Panc1 (cell line): ENCODE data around the gene PVALB. TPM values are rescaled to one million over a fixed set of nuclear protein-coding genes. Genes with fewer than 3 reads are reported as not detected.

Source experiments
- ATAC-seq: fragments of 200-7000 bp; cut with Tn5 transposase; 2 replicates; pipeline ENCODE4 v1.9.1; 2020; ENCODE audit warnings: mild to moderate bottlenecking, moderate library complexity
- BruUV-seq: library from RNA; stranded (reverse); fragments of 400-500 nt; replicated peaks from 2 replicates; lab custom pipeline; 2021; lab: Mats Ljungman, UMichigan
- CTCF ChIA-PET: fragments of 300-600 bp; sonication (Branson Sonifier 250); formaldehyde crosslinking; loops from one replicate; lab custom pipeline; 2022; ENCODE audit warnings: antibody characterized with exemption; lab: Charles Lee
- POLR2A ChIA-PET: fragments of 300-600 bp; sonication (Branson Sonifier 250); formaldehyde crosslinking; loops from one replicate; lab custom pipeline; 2022; ENCODE audit warnings: antibody characterized with exemption; lab: Charles Lee
- DNase-seq: peaks from one replicate; pipeline ENCODE4 v3.0.0-alpha.2; 2010; ENCODE audit warnings: low read depth, low spot score
- H3K27ac ChIP-seq: 2 replicates; pipeline ENCODE4 v1.5.1; 2011; ENCODE audit warnings: mild to moderate bottlenecking, low read length, inconsistent platforms
- H3K27me3 ChIP-seq: fragments of 200-500 bp; sonication (Bioruptor generic); 2 replicates; pipeline ENCODE4 v1.6.0; 2014; ENCODE audit warnings: low read length, inconsistent platforms; ENCODE audit not compliant: control insufficient read depth, insufficient read depth
- H3K36me3 ChIP-seq: fragments of 200-500 bp; sonication (Bioruptor generic); 2 replicates; pipeline ENCODE4 v1.5.1; 2014; ENCODE audit warnings: inconsistent platforms, mild to moderate bottlenecking, low read length, moderate library complexity; ENCODE audit not compliant: control insufficient read depth, insufficient read depth
- H3K4me1 ChIP-seq: 2 replicates; pipeline ENCODE4 v1.5.1; 2011; ENCODE audit warnings: inconsistent platforms, mild to moderate bottlenecking, low read length, moderate library complexity; ENCODE audit not compliant: control insufficient read depth, insufficient read depth
- H3K4me3 ChIP-seq, 2 experiments: 2 replicates each; pipeline ENCODE4 v1.5.1; 2011 to 2012; ENCODE audit warnings: low read depth in 2 of 2, low read length in 2 of 2, mild to moderate bottlenecking in 2 of 2, inconsistent platforms in 1 of 2, moderate library complexity in 1 of 2
- H3K9me3 ChIP-seq: fragments of 200-500 bp; sonication (Bioruptor generic); 2 replicates; pipeline ENCODE4 v1.5.1; 2014; ENCODE audit warnings: low read depth, mild to moderate bottlenecking, inconsistent platforms, low read length, moderate library complexity; ENCODE audit not compliant: control insufficient read depth, insufficient read depth
- POLR2AphosphoS5 ChIP-seq: IDR thresholded peaks from 2 replicates; pipeline ENCODE4 v1.6.1; 2012; ENCODE audit warnings: mild to moderate bottlenecking, low read depth, low read length, moderate library complexity
- SIN3A ChIP-seq: IDR thresholded peaks from 2 replicates; pipeline ENCODE4 v1.6.1; 2012; ENCODE audit warnings: low read depth, mild to moderate bottlenecking, low read length, moderate library complexity, borderline replicate concordance; ENCODE audit not compliant: insufficient read depth
- TCF7L2 ChIP-seq: IDR thresholded peaks from 2 replicates; pipeline ENCODE4 v1.6.1; 2011; ENCODE audit warnings: mild to moderate bottlenecking, low read depth, low read length, inconsistent platforms
- in situ Hi-C: cut with HindIII; loops from 2 replicates; pipeline ENCODE4 v1.10.0; 2016; ENCODE audit warnings: low sequenced_read_pairs, low pct_unique_long_range_greater_than_20kb
- intact Hi-C: fragments of 100-400 bp; cut with micrococcal nuclease; formaldehyde crosslinking; loops from one replicate; pipeline ENCODE4 v1.10.0; 2022; ENCODE audit not compliant: unreplicated experiment
- total RNA-seq: library from RNA; stranded (reverse); gene quantifications from one replicate; pipeline ENCODE4 v1.2.1, GENCODE V29; 2021; ENCODE audit not compliant: unreplicated experiment
- TF ChIP-seq, protein P1 (sequence below), 2 experiments: IDR thresholded peaks; 2 replicates each; pipeline ENCODE4 v1.6.1; 2011 to 2012; ENCODE audit warnings: low read depth in 2 of 2, control low read depth in 1 of 2, low read length in 1 of 2, mild to moderate bottlenecking in 1 of 2, moderate library complexity in 1 of 2; ENCODE audit not compliant: insufficient read depth in 1 of 2
- TF ChIP-seq, protein P2 (sequence below): fragments of 450-650 bp; IDR thresholded peaks from 2 replicates; pipeline ENCODE4 v1.5.1; 2017; ENCODE audit warnings: mild to moderate bottlenecking

PVALB gene
- total RNA-seq, 1 experiment from 2014 or later, result not detected

- intact Hi-C loops, result no loop called here
- ATAC-seq (no peak), DNase-seq (no peak)
- H3K27ac ChIP-seq, result no peak overlapping the region
- POLR2A ChIA-PET, result no interaction called here
- CTCF ChIA-PET, result no interaction called here
- TF ChIP-seq, protein P1, sequence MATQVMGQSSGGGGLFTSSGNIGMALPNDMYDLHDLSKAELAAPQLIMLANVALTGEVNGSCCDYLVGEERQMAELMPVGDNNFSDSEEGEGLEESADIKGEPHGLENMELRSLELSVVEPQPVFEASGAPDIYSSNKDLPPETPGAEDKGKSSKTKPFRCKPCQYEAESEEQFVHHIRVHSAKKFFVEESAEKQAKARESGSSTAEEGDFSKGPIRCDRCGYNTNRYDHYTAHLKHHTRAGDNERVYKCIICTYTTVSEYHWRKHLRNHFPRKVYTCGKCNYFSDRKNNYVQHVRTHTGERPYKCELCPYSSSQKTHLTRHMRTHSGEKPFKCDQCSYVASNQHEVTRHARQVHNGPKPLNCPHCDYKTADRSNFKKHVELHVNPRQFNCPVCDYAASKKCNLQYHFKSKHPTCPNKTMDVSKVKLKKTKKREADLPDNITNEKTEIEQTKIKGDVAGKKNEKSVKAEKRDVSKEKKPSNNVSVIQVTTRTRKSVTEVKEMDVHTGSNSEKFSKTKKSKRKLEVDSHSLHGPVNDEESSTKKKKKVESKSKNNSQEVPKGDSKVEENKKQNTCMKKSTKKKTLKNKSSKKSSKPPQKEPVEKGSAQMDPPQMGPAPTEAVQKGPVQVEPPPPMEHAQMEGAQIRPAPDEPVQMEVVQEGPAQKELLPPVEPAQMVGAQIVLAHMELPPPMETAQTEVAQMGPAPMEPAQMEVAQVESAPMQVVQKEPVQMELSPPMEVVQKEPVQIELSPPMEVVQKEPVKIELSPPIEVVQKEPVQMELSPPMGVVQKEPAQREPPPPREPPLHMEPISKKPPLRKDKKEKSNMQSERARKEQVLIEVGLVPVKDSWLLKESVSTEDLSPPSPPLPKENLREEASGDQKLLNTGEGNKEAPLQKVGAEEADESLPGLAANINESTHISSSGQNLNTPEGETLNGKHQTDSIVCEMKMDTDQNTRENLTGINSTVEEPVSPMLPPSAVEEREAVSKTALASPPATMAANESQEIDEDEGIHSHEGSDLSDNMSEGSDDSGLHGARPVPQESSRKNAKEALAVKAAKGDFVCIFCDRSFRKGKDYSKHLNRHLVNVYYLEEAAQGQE (IDR thresholded peaks at IDR 0.05; ENCODE audit: insufficient read depth in 1 of 2, low read depth in 2 of 2, low read length in 1 of 2), result no peak
- TF ChIP-seq, protein P2, sequence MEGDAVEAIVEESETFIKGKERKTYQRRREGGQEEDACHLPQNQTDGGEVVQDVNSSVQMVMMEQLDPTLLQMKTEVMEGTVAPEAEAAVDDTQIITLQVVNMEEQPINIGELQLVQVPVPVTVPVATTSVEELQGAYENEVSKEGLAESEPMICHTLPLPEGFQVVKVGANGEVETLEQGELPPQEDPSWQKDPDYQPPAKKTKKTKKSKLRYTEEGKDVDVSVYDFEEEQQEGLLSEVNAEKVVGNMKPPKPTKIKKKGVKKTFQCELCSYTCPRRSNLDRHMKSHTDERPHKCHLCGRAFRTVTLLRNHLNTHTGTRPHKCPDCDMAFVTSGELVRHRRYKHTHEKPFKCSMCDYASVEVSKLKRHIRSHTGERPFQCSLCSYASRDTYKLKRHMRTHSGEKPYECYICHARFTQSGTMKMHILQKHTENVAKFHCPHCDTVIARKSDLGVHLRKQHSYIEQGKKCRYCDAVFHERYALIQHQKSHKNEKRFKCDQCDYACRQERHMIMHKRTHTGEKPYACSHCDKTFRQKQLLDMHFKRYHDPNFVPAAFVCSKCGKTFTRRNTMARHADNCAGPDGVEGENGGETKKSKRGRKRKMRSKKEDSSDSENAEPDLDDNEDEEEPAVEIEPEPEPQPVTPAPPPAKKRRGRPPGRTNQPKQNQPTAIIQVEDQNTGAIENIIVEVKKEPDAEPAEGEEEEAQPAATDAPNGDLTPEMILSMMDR, result no peak
- TF ChIP-seq POLR2AphosphoS5 (no peak), TCF7L2 (no peak), SIN3A (no peak)
- no peaks in the 10 kb centered on the region for H3K4me1 ChIP-seq
- no peaks in the 10 kb centered on the region for H3K27me3 ChIP-seq
- no peaks in the 10 kb centered on the region for H3K9me3 ChIP-seq
- BruUV-seq, result no TSS peak
- no peaks in the 10 kb centered on the region for H3K36me3 ChIP-seq
- in situ Hi-C loops, result no loop called here
- H3K4me3 ChIP-seq, result no peak overlapping the region
These were observed 49.6 kb downstream of the PVALB start for GRCh38 chr22:36767035-36767775.

GRCh38 chr22:36765943-36766450 is 50.8 kb downstream of the PVALB start:
- H3K9me3 ChIP-seq, result no peaks in the 10 kb centered on the region
- TF ChIP-seq, protein P1 (IDR thresholded peaks at IDR 0.05; ENCODE audit: insufficient read depth in 1 of 2, low read depth in 2 of 2, low read length in 1 of 2), result no peak
- TF ChIP-seq TCF7L2 (no peak), POLR2AphosphoS5 (no peak), SIN3A (no peak)
- TF ChIP-seq, protein P2, result no peak
- DNase-seq, result no peak
- CTCF ChIA-PET, result no interaction called here
- no peak overlapping the region for H3K27ac ChIP-seq
- intact Hi-C loops (no loop called here), in situ Hi-C loops (no loop called here)
- no TSS peak for BruUV-seq
- no peak for ATAC-seq
- H3K27me3 ChIP-seq, result no peaks in the 10 kb centered on the region
- POLR2A ChIA-PET, result interaction anchor here (0.6 kb wide), 1 partner anchor 737 kb away, joined by 17 read pairs; the partner anchor contains the start of gene RBFOX2
- no peaks in the 10 kb centered on the region for H3K36me3 ChIP-seq
- H3K4me3 ChIP-seq, result no peak overlapping the region
- no peaks in the 10 kb centered on the region for H3K4me1 ChIP-seq
